Transverse colon (tissue), 4 donors: Measurements from ENCODE around the gene NCEH1. TPM values are rescaled to one million over a fixed set of nuclear protein-coding genes. Genes with fewer than 3 reads are reported as not detected.

ENCODE experiments used
- DNase-seq: peaks from one replicate; pipeline ENCODE4 v3.0.0-alpha.2; 2019
- H3K27ac ChIP-seq, 4 donors: fragments of 200-600 bp; sonication (generic); 2 replicates each; pipeline ENCODE4 v1.5.1; 2016 to 2018; ENCODE audit warnings: inconsistent platforms in 4 of 4
- H3K27me3 ChIP-seq: fragments of 200-600 bp; sonication (generic); 2 replicates; pipeline ENCODE4 v1.5.1; 2017; ENCODE audit warnings: inconsistent platforms
- H3K36me3 ChIP-seq, 4 donors: fragments of 200-600 bp; sonication (generic); 2 replicates each; pipeline ENCODE4 v1.5.1; 2017 to 2019; ENCODE audit warnings: inconsistent platforms in 4 of 4
- H3K4me1 ChIP-seq, 4 donors: fragments of 200-600 bp; sonication (generic); 2 replicates each; pipeline ENCODE4 v1.5.1; 2017 to 2020; ENCODE audit warnings: inconsistent platforms in 4 of 4
- H3K4me3 ChIP-seq, 4 donors: fragments of 200-600 bp; sonication (generic); 1 replicate in 1 of 4; 2 replicates in 3 of 4; pipeline versions ENCODE4 v1.5.1 to v1.6.1; 2017 to 2019; ENCODE audit warnings: inconsistent platforms in 4 of 4
- H3K9me3 ChIP-seq, 2 donors: fragments of 200-600 bp; sonication (generic); 2 replicates each; pipeline ENCODE4 v1.5.1; 2017 to 2019; ENCODE audit warnings: inconsistent platforms in 2 of 2
- EP300 ChIP-seq: sonication (generic); formaldehyde crosslinking; IDR thresholded peaks from one replicate; pipeline ENCODE4 v1.6.1; 2017; ENCODE audit warnings: antibody characterized with exemption, low read depth
- POLR2A ChIP-seq: fragments of 450-650 bp; IDR thresholded peaks from one replicate; pipeline ENCODE4 v1.6.1; 2016; ENCODE audit warnings: antibody characterized with exemption, mild to moderate bottlenecking, moderate library complexity
- POLR2AphosphoS5 ChIP-seq, 3 donors: sonication (generic); formaldehyde crosslinking; IDR thresholded peaks; one replicate each; pipeline ENCODE4 v1.6.1; 2016; ENCODE audit warnings: antibody characterized with exemption in 3 of 3
- WGBS, 2 donors: methylation state at CpG; one replicate each; pipeline ENCODE4 v1.1.5; 2018; ENCODE audit warnings: low coverage in 1 of 2; 5-methylcytosine and 5-hydroxymethylcytosine counted together
- in situ Hi-C, 4 donors: fragments of 200-750 bp; cut with MboI; loops; one replicate each; pipeline versions ENCODE4 v1.15.0 to v1.15.1; 2017; ENCODE audit warnings: low sequenced_read_pairs in 3 of 4, low pct_ligation_motif_present in 1 of 4, low pct_unique_long_range_greater_than_20kb in 1 of 4
- intact Hi-C: fragments of 100-400 bp; cut with DNase I; formaldehyde crosslinking; loops from one replicate; pipeline ENCODE4 v1.15.1; 2023; ENCODE audit warnings: low total_unique reads
- total RNA-seq, 4 donors: library from RNA; depleted of rRNA; stranded (reverse); fragments of >200 nt; gene quantifications; one replicate each; pipeline ENCODE4 v1.1.0, GENCODE V29; 2016
- TF ChIP-seq, protein P1 (sequence below), 5 experiments: fragments of 200-600 bp in 3 of 5; fragments of 450-650 bp in 2 of 5; sonication (generic) in 3 of 5; IDR thresholded peaks; 1 replicate in 2 of 5; 2 replicates in 3 of 5; pipeline ENCODE4 v1.5.1; 2016 to 2017; ENCODE audit warnings: antibody characterized with exemption in 5 of 5, inconsistent platforms in 3 of 5, mild to moderate bottlenecking in 2 of 5, moderate library complexity in 1 of 5

NCEH1 gene
- total RNA-seq, 4 donors from 2014 or later: 2.4 to 88.3 (median 29.3) TPM

DNA sequence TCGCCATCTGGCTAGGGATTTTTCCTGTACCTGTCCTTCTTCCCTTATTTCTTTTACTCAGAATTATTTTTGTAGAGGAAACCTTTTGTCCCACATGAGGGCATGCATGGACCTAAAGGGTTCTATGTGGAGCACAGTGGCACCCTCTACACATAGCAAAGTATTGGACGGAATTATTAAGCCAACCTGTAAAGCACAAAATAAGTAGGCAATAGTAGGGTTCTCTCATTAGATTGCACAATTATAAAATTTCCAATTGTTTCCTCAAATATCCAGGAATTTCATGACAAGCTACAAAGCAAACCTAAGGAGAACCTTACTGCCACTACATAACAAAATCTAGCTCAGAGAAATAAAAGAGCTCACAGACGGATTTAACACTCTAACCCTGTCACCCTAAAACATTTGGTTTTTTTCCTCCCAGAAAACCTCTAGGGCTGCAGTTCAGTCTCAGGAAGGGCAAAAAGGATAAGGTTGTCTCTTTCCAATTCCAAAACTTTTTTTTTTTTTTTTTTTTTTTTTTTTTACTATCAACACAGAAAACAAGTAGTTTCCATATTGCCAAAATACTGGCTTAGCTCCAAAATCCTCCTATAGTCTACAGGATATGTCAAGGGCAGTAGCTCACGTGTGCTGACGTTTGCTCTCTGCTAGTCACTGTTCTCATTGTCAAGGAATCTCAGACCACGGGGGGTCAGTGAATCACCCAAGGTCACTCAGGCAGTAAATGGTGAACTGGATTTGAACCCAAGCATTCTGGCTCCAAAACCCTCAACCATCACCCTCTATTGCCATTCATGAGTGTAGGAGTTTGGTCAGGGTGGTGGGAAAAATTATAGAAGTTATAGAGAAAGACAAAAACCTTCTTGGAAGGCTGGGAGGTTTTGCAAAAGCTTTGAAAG, 52.3 kb downstream of the NCEH1 start:
- DNase-seq: no peak
- H3K36me3 ChIP-seq: no peaks in the 10 kb centered on the region
- no peaks in the 10 kb centered on the region for H3K27me3 ChIP-seq
- in situ Hi-C loops: loop anchor here in 2 of 4 donors (25.0 kb wide), 1 partner anchor 296 kb away; no protein-coding TSS in a partner anchor
- no peaks in the 10 kb centered on the region for H3K9me3 ChIP-seq
- H3K4me1 ChIP-seq: no peaks in the 10 kb centered on the region
- no peak overlapping the region for H3K27ac ChIP-seq
- TF ChIP-seq POLR2AphosphoS5 (IDR thresholded peaks at IDR 0.05) (no peak), EP300 (no peak), POLR2A (no peak)
- TF ChIP-seq, protein P1, sequence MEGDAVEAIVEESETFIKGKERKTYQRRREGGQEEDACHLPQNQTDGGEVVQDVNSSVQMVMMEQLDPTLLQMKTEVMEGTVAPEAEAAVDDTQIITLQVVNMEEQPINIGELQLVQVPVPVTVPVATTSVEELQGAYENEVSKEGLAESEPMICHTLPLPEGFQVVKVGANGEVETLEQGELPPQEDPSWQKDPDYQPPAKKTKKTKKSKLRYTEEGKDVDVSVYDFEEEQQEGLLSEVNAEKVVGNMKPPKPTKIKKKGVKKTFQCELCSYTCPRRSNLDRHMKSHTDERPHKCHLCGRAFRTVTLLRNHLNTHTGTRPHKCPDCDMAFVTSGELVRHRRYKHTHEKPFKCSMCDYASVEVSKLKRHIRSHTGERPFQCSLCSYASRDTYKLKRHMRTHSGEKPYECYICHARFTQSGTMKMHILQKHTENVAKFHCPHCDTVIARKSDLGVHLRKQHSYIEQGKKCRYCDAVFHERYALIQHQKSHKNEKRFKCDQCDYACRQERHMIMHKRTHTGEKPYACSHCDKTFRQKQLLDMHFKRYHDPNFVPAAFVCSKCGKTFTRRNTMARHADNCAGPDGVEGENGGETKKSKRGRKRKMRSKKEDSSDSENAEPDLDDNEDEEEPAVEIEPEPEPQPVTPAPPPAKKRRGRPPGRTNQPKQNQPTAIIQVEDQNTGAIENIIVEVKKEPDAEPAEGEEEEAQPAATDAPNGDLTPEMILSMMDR (IDR thresholded peaks at IDR 0.05): no peak
- 77 to 81% methylated on average over 4 to 6 of the region's 6 CpGs for WGBS, 2 donors
- intact Hi-C loops: no loop called here
- H3K4me3 ChIP-seq: no peak overlapping the region

DNA sequence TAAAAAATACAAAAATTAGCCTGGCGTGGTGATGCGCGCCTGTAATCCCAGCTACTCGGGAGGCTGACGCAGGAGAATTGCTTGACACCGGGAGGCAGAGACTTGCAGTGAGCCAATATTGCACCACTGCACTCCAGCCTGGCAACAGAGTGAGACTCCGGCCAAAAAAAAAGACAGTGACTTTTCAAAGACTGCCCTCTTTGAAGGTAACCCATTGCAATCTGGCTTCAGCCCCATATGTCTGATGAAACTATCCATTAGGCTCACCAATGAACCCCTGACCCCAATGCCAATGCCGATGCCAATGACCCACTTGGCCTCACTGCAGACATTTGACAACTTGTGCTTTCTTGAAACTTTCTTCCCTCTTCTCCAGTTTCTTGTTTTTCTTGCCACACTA, 54.3 kb downstream of the NCEH1 start:
- no peaks in the 10 kb centered on the region for H3K9me3 ChIP-seq
- H3K27me3 ChIP-seq: no peaks in the 10 kb centered on the region
- intact Hi-C loops (no loop called here), in situ Hi-C loops (loop anchor here in 2 of 4 donors (25.0 kb wide), 1 partner anchor 294 kb away; no protein-coding TSS in a partner anchor)
- DNase-seq: no peak
- no peaks in the 10 kb centered on the region for H3K36me3 ChIP-seq
- no peak overlapping the region for H3K4me3 ChIP-seq
- TF ChIP-seq, protein P1 (IDR thresholded peaks at IDR 0.05): no peak
- TF ChIP-seq POLR2AphosphoS5 (IDR thresholded peaks at IDR 0.05) (no peak), EP300 (no peak), POLR2A (no peak)
- no peak overlapping the region for H3K27ac ChIP-seq
- 73 to 90% methylated on average over 3 to 8 of the region's 8 CpGs for WGBS, 2 donors
- H3K4me1 ChIP-seq: peaks cover 0 to 5% (median 0%) of the 10 kb centered on the region in 4 donors

DNA sequence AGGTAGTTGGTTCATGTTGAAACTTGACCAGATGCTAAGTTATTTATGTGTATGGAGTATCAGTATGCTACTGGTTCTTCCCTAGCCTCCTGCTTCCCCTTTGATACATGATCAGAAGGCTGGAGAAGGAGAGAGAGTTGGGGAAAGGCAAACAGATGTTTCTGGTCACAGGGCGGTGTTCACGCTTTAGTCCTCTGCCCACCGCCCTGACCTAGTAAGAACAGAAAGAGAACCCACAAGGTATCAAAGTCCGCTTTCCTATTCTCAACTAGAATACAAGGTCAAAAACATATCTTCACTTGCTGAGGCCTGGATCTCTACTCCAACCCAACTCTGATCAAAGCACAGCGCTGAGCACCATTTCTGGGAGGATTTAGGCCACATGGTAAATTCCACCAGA, 55.5 kb downstream of the NCEH1 start:
- in situ Hi-C loops: loop anchor here in 2 of 4 donors (25.0 kb wide), 1 partner anchor 293 kb away; no protein-coding TSS in a partner anchor
- TF ChIP-seq EP300: no peak
- no peak for TF ChIP-seq POLR2A
- TF ChIP-seq, protein P1 (IDR thresholded peaks at IDR 0.05): no peak
- TF ChIP-seq POLR2AphosphoS5 (IDR thresholded peaks at IDR 0.05): no peak
- Histone ChIP-seq H3K4me1 (peaks cover 0 to 5% (median 0%) of the 10 kb centered on the region in 4 donors), H3K27ac (no peak overlapping the region), H3K36me3 (no peaks in the 10 kb centered on the region), H3K27me3 (no peaks in the 10 kb centered on the region), H3K9me3 (no peaks in the 10 kb centered on the region), H3K4me3 (no peak overlapping the region)
- 92 to 100% methylated on average over 3 to 5 of the region's 5 CpGs for WGBS, 2 donors
- intact Hi-C loops: no loop called here
- no peak for DNase-seq

DNA sequence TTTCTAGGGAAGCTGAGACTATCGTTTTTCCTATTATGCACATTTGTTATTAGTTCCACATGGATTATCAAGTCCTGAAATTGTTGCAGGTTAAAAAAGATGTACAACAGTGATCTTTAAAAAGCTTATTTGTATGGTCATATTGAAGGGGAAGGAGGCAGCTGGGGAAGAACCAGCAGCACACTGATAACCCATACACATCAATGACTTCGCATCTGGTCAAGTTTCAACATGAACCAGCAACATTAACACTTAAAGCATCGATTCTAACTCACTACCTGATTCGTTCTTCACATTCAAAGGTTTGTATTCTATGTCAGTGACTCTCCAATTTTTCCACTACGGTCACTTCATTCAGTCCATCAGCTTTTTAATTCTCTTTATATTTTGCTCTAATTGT, 56.4 kb downstream of the NCEH1 start:
- Histone ChIP-seq H3K9me3 (no peaks in the 10 kb centered on the region), H3K27ac (no peak overlapping the region), H3K27me3 (no peaks in the 10 kb centered on the region), H3K36me3 (no peaks in the 10 kb centered on the region), H3K4me3 (no peak overlapping the region), H3K4me1 (peaks cover 0 to 9% (median 0%) of the 10 kb centered on the region in 4 donors)
- 85 to 89% methylated on average over 5 of the region's 5 CpGs for WGBS, 2 donors
- TF ChIP-seq POLR2AphosphoS5 (IDR thresholded peaks at IDR 0.05): no peak
- TF ChIP-seq, protein P1 (IDR thresholded peaks at IDR 0.05): no peak
- TF ChIP-seq POLR2A: no peak
- no peak for TF ChIP-seq EP300
- in situ Hi-C loops (loop anchor here in 2 of 4 donors (25.0 kb wide), 1 partner anchor 292 kb away; no protein-coding TSS in a partner anchor), intact Hi-C loops (no loop called here)
- DNase-seq: no peak
